Measurements from ENCODE around the gene FXYD5.

The FXYD5 gene

DNA sequence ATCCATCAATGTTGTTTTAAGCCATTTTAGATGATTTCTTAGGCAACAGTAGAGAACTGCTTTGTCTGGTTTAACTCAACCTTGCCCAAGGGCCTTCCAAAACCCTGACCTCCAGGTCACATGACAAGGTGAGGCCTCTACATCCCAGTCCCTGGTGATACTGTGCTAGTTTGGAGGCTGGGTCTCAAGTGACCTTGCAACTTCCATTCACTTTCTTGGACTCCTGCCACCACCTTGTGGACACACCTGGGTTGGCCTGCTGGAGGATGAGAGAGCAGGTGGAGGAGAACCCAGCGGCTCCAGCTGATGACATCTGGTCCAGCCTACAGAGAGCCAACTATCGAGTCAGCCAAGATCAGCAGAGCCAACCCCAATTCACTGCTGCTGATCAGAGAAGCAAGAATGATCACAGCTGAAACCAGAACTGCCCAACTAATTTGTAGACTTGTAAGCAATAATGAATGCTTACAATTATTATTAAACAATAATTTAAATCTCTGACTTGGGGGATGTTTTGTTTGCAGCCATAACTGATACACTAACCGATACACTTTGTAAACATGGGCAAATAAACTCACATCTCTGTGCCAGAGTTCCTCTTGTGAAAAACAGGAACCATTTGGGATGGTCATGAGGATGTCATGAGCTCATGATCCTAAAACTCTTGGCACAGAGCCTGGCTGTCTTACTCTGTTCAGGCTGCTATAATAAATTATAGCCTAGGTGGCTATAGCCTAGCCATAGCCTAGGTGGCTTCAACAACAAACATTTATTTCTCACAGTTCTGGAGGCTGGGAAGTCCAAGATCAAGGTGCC, 62.5 kb downstream of the FXYD5 start:
- no peak for FAIRE-seq

DNA sequence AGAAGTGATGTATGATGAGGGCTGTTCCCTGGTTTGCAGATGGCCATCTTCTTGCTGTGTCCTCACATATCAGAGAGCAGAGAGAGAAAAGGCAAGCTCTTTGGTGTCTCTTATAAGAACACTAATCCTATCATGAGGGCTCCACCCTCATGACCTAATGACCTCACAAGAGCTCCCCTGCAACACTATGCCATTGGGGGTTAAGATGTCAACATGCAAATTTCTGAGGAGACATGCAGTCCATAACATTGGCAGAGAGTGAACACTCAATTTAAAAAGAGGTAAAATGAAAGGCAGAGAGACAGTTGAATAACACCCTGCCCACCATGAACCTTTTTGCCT, 63.1 kb downstream of the FXYD5 start:
- no peak for FAIRE-seq

DNA sequence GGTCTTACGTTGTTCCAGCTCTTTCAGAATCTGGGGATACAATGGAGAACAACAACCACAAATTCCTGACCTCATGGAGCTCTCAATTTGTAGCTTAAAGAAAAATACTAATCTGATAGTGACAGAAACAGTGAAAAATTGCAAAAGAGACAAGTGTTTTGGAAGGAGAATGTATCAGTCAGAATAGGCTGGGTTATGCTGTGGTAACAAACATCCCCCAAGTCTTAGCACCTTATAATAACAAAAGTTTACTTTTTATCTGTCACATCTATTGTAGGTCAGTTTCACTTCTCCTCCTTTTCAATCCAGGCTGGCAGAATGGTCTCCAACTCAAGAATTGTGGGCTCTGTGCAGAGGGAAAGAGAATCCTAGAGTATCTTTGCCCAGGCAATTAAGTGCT, 64.5 kb downstream of the FXYD5 start:
- FAIRE-seq: no peak

Measured in TTC549 (cell line).